Measurements from ENCODE around the gene RBMS1.

- TF ChIP-seq CTCF (IDR thresholded peaks at IDR 0.05) (no peak), POLR2A (IDR thresholded peaks at IDR 0.05) (no peak)
These were observed 48.1 kb upstream of the RBMS1 start for GRCh38 chr2:160541745-160542144.

All from tibial nerve (tissue), 3 donors.